ENCODE results near the gene KLF4. TPM values are rescaled to one million over a fixed set of nuclear protein-coding genes. Genes with fewer than 3 reads are reported as not detected.

Gene KLF4
- 6.6 TPM for polyA plus RNA-seq (2012; ENCODE audit: insufficient read length, low read depth)

DNA sequence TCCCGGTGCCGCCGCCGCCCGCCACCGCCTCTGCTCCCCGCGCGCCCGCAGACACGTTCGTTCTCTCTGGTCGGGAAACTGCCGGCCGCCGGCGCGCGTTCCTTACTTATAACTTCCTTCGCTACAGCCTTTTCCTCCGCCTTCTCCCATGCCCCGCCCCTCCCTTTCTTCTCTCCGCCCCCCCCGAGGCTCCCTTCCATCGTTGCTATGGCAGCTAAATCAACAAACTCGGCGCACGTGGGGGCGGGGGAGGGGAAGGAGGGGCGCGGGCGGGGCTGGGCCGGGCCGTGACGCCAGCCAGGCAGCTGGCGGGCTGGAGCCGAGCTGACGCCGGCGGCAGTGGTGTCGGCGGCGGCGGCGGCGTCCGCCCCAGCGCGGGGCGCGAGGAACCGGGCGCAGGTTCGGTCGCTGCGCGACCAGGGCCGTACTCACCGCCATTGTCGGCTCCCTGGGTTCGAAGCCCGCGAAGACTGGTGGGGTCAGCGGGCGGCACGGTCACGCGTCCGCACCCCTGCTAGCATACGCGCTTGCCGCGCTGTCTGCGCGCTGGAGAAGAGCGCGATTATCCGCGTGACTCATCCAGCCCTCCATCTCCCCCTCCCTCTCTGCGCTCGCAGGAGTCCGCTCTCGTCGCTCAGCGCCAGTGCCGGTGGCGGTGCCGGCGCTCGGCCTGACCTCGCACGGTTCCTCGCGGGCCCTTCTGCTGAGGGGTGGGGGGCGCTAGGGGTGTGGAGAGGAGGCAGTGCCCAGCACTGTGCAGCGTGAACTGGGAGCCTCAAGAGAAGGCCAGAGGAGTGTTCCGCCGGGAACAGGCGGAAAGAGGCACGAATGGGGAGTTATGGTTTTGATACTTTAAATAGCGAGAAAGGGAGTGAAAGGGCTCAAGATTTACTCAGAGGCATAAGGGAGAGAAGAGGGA, at the start of gene KLF4:
TSS of gene KLF4 (minus strand) at position 83 of the 919 bp plus-strand sequence. CDS start 597 bp downstream, outside the sequence.
- TF ChIP-seq, protein P1, sequence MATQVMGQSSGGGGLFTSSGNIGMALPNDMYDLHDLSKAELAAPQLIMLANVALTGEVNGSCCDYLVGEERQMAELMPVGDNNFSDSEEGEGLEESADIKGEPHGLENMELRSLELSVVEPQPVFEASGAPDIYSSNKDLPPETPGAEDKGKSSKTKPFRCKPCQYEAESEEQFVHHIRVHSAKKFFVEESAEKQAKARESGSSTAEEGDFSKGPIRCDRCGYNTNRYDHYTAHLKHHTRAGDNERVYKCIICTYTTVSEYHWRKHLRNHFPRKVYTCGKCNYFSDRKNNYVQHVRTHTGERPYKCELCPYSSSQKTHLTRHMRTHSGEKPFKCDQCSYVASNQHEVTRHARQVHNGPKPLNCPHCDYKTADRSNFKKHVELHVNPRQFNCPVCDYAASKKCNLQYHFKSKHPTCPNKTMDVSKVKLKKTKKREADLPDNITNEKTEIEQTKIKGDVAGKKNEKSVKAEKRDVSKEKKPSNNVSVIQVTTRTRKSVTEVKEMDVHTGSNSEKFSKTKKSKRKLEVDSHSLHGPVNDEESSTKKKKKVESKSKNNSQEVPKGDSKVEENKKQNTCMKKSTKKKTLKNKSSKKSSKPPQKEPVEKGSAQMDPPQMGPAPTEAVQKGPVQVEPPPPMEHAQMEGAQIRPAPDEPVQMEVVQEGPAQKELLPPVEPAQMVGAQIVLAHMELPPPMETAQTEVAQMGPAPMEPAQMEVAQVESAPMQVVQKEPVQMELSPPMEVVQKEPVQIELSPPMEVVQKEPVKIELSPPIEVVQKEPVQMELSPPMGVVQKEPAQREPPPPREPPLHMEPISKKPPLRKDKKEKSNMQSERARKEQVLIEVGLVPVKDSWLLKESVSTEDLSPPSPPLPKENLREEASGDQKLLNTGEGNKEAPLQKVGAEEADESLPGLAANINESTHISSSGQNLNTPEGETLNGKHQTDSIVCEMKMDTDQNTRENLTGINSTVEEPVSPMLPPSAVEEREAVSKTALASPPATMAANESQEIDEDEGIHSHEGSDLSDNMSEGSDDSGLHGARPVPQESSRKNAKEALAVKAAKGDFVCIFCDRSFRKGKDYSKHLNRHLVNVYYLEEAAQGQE (IDR thresholded peaks at IDR 0.05; ENCODE audit: insufficient read depth in 1 of 2, low read depth in 2 of 2, low read length in 2 of 2), result no peak
- TF ChIP-seq FOXP2 (optimal IDR thresholded peaks at IDR 0.05; ENCODE audit: borderline replicate concordance, extremely low read depth, extremely low read length, insufficient read depth), result peak; percentile 31

DNA sequence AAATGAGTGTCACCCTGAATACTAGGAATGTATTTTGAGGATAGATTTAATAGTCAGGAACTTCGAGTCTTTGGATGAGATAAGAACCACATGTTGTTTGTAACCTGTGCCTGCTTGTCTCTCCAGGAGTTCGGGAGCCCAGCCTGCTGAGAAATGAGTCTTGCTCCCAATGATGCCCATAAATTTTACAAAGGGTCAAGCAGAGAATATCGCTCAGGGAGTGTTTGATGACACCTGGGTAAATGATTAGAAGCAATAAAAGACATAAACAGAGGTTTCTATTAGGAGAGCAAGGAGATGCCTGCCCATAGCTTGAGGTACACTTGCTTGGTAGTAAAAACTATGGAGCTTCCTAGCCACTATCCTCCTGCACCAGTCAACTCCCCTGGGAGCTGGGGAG, 46.9 kb upstream of the KLF4 start:
- no peak for TF ChIP-seq SIN3A (IDR thresholded peaks at IDR 0.05; ENCODE audit: borderline replicate concordance, insufficient read depth, low read length)

DNA sequence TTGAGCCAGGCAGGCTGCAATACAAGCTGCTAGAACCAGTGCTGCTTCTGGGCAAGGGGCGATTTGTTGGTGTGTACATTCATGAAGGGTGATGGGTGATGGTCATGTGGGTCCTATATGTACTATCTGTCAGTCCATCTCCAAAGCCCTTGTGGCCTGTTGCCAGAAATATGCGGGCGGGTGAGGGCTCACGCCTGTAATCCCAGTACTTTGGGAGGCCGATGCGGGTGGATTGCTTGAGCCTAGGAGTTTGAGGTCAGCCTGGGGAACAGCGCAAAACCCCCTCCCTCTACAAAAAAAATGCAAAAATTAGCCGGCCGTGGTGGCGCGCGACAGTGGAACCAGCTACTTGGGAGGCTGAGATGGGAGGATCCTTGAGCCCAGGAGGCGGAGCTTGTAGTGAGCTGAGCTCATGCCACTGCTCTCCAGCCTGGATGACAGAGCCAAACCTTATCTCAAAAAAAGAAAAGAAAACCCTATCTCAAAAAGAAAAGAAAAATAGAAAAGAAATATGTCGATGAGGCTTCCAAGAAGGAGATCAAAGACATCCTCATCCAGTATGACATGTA, 45.0 kb upstream of the KLF4 start:
- TF ChIP-seq TAF1 (IDR thresholded peaks at IDR 0.05; ENCODE audit: borderline replicate concordance, insufficient read depth, low read length), result no peak
- no peak for TF ChIP-seq FOXP2 (optimal IDR thresholded peaks at IDR 0.05; ENCODE audit: borderline replicate concordance, extremely low read depth, extremely low read length, insufficient read depth)
- TF ChIP-seq SIN3A (IDR thresholded peaks at IDR 0.05; ENCODE audit: borderline replicate concordance, insufficient read depth, low read length), result no peak
- no peak for TF ChIP-seq POLR2AphosphoS5 (IDR thresholded peaks at IDR 0.05; ENCODE audit: low read depth, low read length)
- TF ChIP-seq, protein P1 (IDR thresholded peaks at IDR 0.05; ENCODE audit: insufficient read depth in 1 of 2, low read depth in 2 of 2, low read length in 2 of 2), result no peak

DNA sequence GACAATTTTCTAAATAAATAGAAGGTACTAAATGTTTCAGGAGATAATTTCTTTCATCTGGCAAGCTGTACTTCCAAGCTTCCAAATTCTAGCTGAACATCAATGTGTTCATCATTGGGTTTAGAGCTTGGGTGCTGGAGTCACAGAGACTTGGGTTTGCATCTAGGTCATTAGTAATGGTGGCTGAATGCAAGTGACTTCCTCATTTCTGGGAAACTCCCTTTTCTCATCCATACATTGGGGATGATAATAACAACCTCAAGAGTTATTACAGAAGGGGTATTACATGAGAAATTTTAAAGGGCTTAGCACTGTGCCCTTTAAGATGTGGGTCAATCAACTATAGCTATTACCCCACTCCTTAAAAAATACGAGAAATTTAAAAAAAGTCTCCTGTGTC, 41.1 kb upstream of the KLF4 start:
- TF ChIP-seq, protein P1 (IDR thresholded peaks at IDR 0.05; ENCODE audit: insufficient read depth in 1 of 2, low read depth in 2 of 2, low read length in 2 of 2), result no peak
- no peak for TF ChIP-seq POLR2AphosphoS5 (IDR thresholded peaks at IDR 0.05; ENCODE audit: low read depth, low read length)
- no peak for TF ChIP-seq SIN3A (IDR thresholded peaks at IDR 0.05; ENCODE audit: borderline replicate concordance, insufficient read depth, low read length)
- TF ChIP-seq TAF1 (IDR thresholded peaks at IDR 0.05; ENCODE audit: borderline replicate concordance, insufficient read depth, low read length), result no peak
- no peak for TF ChIP-seq FOXP2 (optimal IDR thresholded peaks at IDR 0.05; ENCODE audit: borderline replicate concordance, extremely low read depth, extremely low read length, insufficient read depth)

DNA sequence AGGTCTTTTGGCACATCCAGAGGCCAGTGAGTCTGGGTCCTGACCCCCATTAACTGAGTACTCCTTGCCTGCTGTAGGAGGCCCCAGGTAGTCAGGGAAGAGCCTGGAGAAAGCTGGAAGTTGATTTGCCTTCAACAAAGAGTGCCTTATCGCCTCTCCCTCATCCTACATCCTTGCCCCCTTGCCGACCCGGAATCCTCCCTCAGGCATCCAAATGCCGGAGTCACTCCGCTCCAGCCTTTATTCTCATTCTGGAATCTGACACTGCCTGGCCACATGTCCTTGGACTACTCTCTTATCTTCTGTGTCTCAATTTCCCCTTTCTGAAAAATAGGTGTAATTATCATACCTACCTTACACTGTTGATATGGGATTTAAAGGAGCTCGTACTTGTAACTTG, 39.1 kb upstream of the KLF4 start:
- TF ChIP-seq SIN3A (IDR thresholded peaks at IDR 0.05; ENCODE audit: borderline replicate concordance, insufficient read depth, low read length), result no peak
- TF ChIP-seq TAF1 (IDR thresholded peaks at IDR 0.05; ENCODE audit: borderline replicate concordance, insufficient read depth, low read length), result no peak
- TF ChIP-seq POLR2AphosphoS5 (IDR thresholded peaks at IDR 0.05; ENCODE audit: low read depth, low read length), result no peak
- no peak for TF ChIP-seq FOXP2 (optimal IDR thresholded peaks at IDR 0.05; ENCODE audit: borderline replicate concordance, extremely low read depth, extremely low read length, insufficient read depth)
- TF ChIP-seq, protein P1 (IDR thresholded peaks at IDR 0.05; ENCODE audit: insufficient read depth in 1 of 2, low read depth in 2 of 2, low read length in 2 of 2), result no peak

All from PFSK-1 (cell line).